Gastrocnemius medialis (tissue), 4 donors: ENCODE data around the gene DDAH1. TPM values are rescaled to one million over a fixed set of nuclear protein-coding genes. Genes with fewer than 3 reads are reported as not detected.

Source experiments
- ATAC-seq, 2 donors: fragments of 150-250 bp; one replicate each; pipeline ENCODE4 v1.9.1; 2016
- DNase-seq, 2 donors: peaks; one replicate each; pipeline ENCODE4 v3.0.0-alpha.2; 2019
- H3K27ac ChIP-seq, 4 donors: fragments of 200-600 bp; sonication (generic); 1 replicate in 1 of 4; 2 replicates in 3 of 4; pipeline ENCODE4 v1.5.1; 2016 to 2018; ENCODE audit warnings: mild to moderate bottlenecking in 2 of 4, moderate library complexity in 1 of 4
- H3K27me3 ChIP-seq, 3 donors: fragments of 200-600 bp; sonication (generic) in 2 of 3; 1 replicate in 1 of 3; 2 replicates in 2 of 3; pipeline versions ENCODE4 v1.5.1 to v1.6.0; 2016 to 2019; ENCODE audit warnings: mild to moderate bottlenecking in 1 of 3, moderate library complexity in 1 of 3
- H3K36me3 ChIP-seq, 2 donors: fragments of 200-600 bp; sonication (generic) in 1 of 2; one replicate each; pipeline ENCODE4 v1.5.1; 2017 to 2018
- H3K4me1 ChIP-seq, 2 donors: fragments of 200-600 bp; sonication (generic) in 1 of 2; one replicate each; pipeline ENCODE4 v1.5.1; 2016 to 2017; ENCODE audit warnings: mild to moderate bottlenecking in 2 of 2
- H3K4me3 ChIP-seq, 4 donors: fragments of 200-600 bp; sonication (generic) in 3 of 4; 1 replicate in 1 of 4; 2 replicates in 3 of 4; pipeline ENCODE4 v1.5.1; 2016 to 2019; ENCODE audit warnings: mild to moderate bottlenecking in 2 of 4
- H3K9me3 ChIP-seq, 3 donors: fragments of 200-600 bp; sonication (generic) in 2 of 3; 1 replicate in 1 of 3; 2 replicates in 2 of 3; pipeline ENCODE4 v1.5.1; 2016 to 2019
- POLR2A ChIP-seq, 2 donors: fragments of 450-650 bp; IDR thresholded peaks; one replicate each; pipeline ENCODE4 v1.6.1; 2017; ENCODE audit warnings: antibody characterized with exemption in 2 of 2, mild to moderate bottlenecking in 2 of 2, moderate library complexity in 2 of 2
- in situ Hi-C, 4 donors: fragments of 200-750 bp; cut with MboI; loops; one replicate each; pipeline versions ENCODE4 v1.15.0 to v1.8.0; 2017; ENCODE audit warnings: low sequenced_read_pairs in 4 of 4
- intact Hi-C: fragments of 100-400 bp; cut with DNase I; formaldehyde crosslinking; loops from one replicate; pipeline ENCODE4 v1.15.1; 2023; ENCODE audit warnings: low total_unique reads
- total RNA-seq, 4 donors: library from RNA; depleted of rRNA; stranded (reverse); fragments of >200 nt; gene quantifications; one replicate each; pipeline versions ENCODE4 v1.1.0 to v1.2.3, GENCODE V29; 2016
- TF ChIP-seq, protein P1 (sequence below), 5 experiments: fragments of 450-650 bp in 3 of 5; fragments of 200-600 bp in 2 of 5; sonication (generic) in 2 of 5; IDR thresholded peaks in 4 of 5; conservative IDR thresholded peaks in 1 of 5; 1 replicate in 4 of 5; 2 replicates in 1 of 5; pipeline ENCODE4 v1.5.1; 2016 to 2019; ENCODE audit warnings: antibody characterized with exemption in 5 of 5, mild to moderate bottlenecking in 3 of 5, moderate library complexity in 3 of 5

Gene DDAH1
- total RNA-seq, 4 donors from 2014 or later, result 5.9 to 28.7 (median 13.2) TPM

DNA sequence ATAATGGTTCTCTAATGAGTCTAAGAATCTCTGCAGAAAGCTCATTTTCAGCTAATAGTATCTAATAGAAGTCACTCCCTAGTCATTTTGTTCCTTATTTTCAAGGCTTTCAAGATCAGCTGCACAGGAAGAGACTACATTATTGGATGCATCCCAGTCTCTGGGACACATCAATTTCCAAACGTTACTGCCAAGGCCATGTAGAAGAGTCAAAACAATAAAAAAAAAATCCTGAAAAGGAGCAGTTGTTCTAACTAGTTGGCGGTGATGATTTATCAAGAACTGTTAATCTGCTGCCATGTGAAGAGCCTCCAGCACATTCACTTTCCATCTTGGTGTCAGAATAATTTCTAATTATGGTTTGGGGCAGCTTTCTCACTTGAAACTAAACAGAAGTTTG, 5.7 kb downstream of the DDAH1 start:
- TF ChIP-seq, protein P1, sequence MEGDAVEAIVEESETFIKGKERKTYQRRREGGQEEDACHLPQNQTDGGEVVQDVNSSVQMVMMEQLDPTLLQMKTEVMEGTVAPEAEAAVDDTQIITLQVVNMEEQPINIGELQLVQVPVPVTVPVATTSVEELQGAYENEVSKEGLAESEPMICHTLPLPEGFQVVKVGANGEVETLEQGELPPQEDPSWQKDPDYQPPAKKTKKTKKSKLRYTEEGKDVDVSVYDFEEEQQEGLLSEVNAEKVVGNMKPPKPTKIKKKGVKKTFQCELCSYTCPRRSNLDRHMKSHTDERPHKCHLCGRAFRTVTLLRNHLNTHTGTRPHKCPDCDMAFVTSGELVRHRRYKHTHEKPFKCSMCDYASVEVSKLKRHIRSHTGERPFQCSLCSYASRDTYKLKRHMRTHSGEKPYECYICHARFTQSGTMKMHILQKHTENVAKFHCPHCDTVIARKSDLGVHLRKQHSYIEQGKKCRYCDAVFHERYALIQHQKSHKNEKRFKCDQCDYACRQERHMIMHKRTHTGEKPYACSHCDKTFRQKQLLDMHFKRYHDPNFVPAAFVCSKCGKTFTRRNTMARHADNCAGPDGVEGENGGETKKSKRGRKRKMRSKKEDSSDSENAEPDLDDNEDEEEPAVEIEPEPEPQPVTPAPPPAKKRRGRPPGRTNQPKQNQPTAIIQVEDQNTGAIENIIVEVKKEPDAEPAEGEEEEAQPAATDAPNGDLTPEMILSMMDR (IDR thresholded peaks at IDR 0.05 in 4 of 5, conservative IDR thresholded peaks at IDR 0.05 in 1 of 5), result no peak
- in situ Hi-C loops, result no loop called here
- DNase-seq (no peak), ATAC-seq (no peak)
- H3K27me3 ChIP-seq, result no peaks in the 10 kb centered on the region
- no peaks in the 10 kb centered on the region for H3K9me3 ChIP-seq
- H3K4me3 ChIP-seq, result no peak overlapping the region
- H3K27ac ChIP-seq, result no peak overlapping the region
- H3K4me1 ChIP-seq, result peaks cover 4 to 6% of the 10 kb centered on the region in 2 donors
- intact Hi-C loops, result no loop called here
- no peaks in the 10 kb centered on the region for H3K36me3 ChIP-seq

DNA sequence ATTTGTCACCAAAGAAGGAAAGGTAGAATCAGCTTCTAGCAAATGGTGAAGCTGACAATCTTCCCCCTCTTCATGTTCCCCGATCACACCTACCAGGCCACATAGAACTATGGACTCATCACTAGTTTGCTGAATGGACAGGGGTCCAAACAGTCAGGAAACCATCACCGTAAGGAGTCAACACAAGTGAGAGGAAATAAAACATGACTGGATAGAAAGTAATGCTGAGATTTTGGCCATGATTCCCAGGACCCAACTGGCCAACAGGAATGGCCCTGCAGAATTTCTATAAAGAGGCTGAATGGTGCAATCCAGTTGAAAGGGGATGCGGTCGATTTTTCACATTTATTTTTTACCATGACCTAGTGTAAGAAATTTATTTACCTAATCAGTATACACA, 10.7 kb downstream of the DDAH1 start:
- ATAC-seq (no peak), DNase-seq (no peak)
- Histone ChIP-seq H3K36me3 (no peaks in the 10 kb centered on the region), H3K4me3 (no peak overlapping the region), H3K27me3 (no peaks in the 10 kb centered on the region), H3K27ac (no peak overlapping the region), H3K9me3 (no peaks in the 10 kb centered on the region), H3K4me1 (peaks cover 0 to 18% of the 10 kb centered on the region in 2 donors)
- in situ Hi-C loops, result no loop called here
- TF ChIP-seq POLR2A (IDR thresholded peaks at IDR 0.05), result no peak
- TF ChIP-seq, protein P1 (IDR thresholded peaks at IDR 0.05 in 4 of 5, conservative IDR thresholded peaks at IDR 0.05 in 1 of 5), result no peak
- intact Hi-C loops, result no loop called here

DNA sequence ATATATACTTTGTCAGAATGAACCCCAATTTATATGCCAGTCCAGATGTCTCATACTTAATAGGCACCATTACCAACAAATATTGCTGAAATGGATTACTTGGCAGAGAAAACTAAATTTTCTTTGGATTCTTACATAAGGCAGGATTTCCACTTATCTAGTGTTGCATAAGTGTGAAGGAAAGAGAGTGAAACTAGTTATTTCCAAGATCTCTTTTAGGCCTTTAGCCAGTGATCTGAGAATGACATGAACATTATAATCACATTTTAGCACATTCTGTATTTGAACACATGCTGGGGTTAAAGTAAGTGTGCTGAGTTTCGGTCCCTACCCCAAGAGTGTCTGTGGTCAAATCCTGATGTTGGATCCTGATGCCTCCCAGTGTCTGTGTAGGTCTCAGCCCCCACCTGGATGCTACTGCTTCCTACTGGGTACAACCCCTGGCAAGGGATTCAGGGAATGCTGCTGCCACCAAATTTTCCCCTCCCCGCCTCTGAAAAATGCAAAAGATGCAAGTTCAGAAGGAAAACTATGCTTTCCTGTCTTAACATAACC, 11.2 kb downstream of the DDAH1 start:
- in situ Hi-C loops, result no loop called here
- DNase-seq (no peak), ATAC-seq (no peak)
- TF ChIP-seq, protein P1 (IDR thresholded peaks at IDR 0.05 in 4 of 5, conservative IDR thresholded peaks at IDR 0.05 in 1 of 5), result no peak
- TF ChIP-seq POLR2A (IDR thresholded peaks at IDR 0.05), result no peak
- H3K27ac ChIP-seq, result no peak overlapping the region
- no peaks in the 10 kb centered on the region for H3K36me3 ChIP-seq
- intact Hi-C loops, result no loop called here
- no peak overlapping the region for H3K4me3 ChIP-seq
- H3K4me1 ChIP-seq, result peaks cover 4 to 22% of the 10 kb centered on the region in 2 donors
- H3K27me3 ChIP-seq, result no peaks in the 10 kb centered on the region
- H3K9me3 ChIP-seq, result no peaks in the 10 kb centered on the region

DNA sequence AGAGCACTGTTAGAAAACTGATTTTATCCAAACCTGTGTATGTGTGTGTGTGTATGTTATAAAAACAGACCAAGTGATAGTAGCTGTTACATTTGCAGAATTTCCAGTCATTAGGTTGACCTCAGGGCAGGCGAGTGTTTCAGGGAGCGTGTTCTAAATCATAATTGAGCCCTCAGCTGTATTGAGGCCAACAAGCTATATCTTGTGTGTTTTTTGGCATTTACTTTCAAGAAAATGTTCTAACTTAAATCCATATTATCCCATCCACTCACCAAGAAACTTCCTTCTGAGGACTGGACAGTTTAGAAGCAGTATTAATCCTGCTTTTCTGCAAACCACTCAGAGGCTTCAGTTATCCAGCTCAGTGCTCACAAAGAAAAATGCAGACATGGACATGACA, 12.0 kb downstream of the DDAH1 start:
- H3K4me3 ChIP-seq, result no peak overlapping the region
- intact Hi-C loops, result no loop called here
- H3K9me3 ChIP-seq, result no peaks in the 10 kb centered on the region
- peaks cover 11 to 29% of the 10 kb centered on the region in 2 donors for H3K4me1 ChIP-seq
- ATAC-seq, result no peak
- TF ChIP-seq POLR2A (IDR thresholded peaks at IDR 0.05), result no peak
- TF ChIP-seq, protein P1 (IDR thresholded peaks at IDR 0.05 in 4 of 5, conservative IDR thresholded peaks at IDR 0.05 in 1 of 5), result no peak
- H3K36me3 ChIP-seq, result no peaks in the 10 kb centered on the region
- no peaks in the 10 kb centered on the region for H3K27me3 ChIP-seq
- in situ Hi-C loops, result no loop called here
- no peak overlapping the region for H3K27ac ChIP-seq
- DNase-seq, result no peak

DNA sequence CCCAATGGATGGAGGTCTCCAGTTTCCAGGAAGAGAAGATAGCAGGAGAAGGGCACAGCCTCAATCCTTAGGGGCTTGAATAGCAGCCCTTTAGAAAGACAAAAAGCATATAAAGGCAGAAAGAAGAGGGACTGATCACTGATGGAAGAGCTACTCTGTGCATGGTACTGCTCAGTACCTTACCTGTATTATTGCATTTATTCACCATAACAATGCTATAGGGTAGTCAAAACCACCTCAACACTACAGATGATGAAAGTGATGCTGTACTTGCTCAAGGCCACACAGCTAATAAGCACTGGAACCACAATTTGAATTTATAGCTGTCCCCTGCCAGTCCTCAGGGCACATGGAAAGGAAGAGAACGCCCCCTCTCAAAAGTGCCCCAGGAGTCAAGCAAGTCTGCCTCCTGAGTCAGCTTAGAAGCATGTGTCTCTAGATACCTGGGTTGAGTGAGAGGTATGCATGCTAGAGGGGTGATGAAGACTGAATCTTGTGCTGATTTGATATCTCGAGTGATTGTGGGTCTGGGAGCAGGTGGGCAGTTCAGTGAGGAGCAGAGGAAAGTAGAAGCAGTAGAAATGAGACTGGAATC, 13.6 kb downstream of the DDAH1 start:
- ATAC-seq (no peak), DNase-seq (no peak)
- Histone ChIP-seq H3K4me1 (peaks cover 24 to 45% of the 10 kb centered on the region in 2 donors), H3K27ac (no peak overlapping the region), H3K4me3 (no peak overlapping the region), H3K36me3 (no peaks in the 10 kb centered on the region), H3K9me3 (no peaks in the 10 kb centered on the region), H3K27me3 (no peaks in the 10 kb centered on the region)
- intact Hi-C loops (no loop called here), in situ Hi-C loops (no loop called here)
- no peak for TF ChIP-seq POLR2A (IDR thresholded peaks at IDR 0.05)
- TF ChIP-seq, protein P1 (IDR thresholded peaks at IDR 0.05 in 4 of 5, conservative IDR thresholded peaks at IDR 0.05 in 1 of 5), result no peak
